22Rv1 (cell line): ENCODE data around the gene SLIT3.

ENCODE experiments used
- H3K27ac ChIP-seq: fragments of 450-650 bp; 2 replicates; pipeline ENCODE4 v1.5.1; 2017
- CTCF ChIP-seq: fragments of 450-650 bp; IDR thresholded peaks from 2 replicates; pipeline ENCODE4 v1.5.1; 2017; ENCODE audit warnings: mild to moderate bottlenecking
- ZFX ChIP-seq: fragments of 450-650 bp; IDR thresholded peaks from 2 replicates; pipeline ENCODE4 v1.6.1; 2017; ENCODE audit warnings: antibody characterized with exemption, borderline replicate concordance

The SLIT3 gene

DNA sequence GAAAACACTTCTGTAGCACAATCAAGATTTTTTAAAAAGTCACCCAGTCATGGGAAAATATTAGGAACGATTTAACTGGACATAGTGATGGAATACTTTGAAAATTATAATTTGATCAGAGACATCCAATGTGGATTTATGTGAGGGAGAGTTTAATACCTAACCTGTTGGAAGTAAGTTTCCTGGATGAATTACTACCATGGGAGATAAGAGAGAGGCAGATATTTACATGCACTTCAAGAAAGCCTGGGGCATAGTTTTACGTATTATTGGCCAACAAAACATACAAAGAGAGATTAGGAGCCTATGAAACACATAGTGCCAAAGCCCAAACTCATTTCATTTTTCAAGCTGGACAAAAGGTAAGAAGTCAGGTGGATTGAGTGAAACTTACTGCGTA lies 336.8 kb downstream of the SLIT3 start:
- TF ChIP-seq ZFX = no peak
- no peak for TF ChIP-seq CTCF
- no peak overlapping the region for H3K27ac ChIP-seq

DNA sequence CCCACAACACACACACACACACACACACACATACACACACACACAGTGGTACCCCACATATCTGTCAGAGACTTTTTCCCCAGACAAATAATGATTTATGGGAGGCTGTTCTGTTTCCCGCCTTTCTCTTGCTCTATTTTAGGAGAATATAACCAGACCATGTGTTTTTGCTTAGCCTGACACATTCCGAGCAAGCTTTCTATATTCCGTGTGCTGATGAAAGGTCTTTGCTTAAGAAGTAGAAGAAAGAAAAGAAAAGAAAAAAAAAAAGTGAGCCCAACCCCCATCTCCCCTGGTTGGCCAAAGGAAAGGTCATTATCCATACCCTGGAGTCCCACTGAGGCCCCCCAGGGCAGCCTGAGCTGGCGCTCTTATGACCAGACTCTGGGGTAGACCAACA lies 338.6 kb downstream of the SLIT3 start:
- no peak overlapping the region for H3K27ac ChIP-seq
- no peak for TF ChIP-seq CTCF

DNA sequence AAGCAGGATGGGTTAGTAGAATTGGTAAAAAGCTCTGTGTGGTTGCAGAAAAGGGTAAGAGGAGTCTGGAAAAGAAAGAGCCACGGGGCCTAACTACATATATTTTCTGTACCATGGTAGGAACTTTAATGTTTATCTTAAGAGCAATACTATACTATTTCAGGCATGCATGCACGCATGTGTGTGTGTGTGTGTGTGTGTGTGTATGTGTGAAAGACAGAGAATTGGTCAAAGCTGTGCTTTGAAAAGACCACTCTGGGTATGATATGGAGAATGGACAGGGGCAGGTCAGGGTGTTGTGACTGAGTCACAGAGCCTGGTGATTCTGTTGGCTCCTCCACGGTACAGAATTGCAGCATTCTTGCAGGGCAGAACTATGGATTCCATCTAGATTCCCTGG lies 339.3 kb downstream of the SLIT3 start:
- no peak overlapping the region for H3K27ac ChIP-seq
- no peak for TF ChIP-seq ZFX
- TF ChIP-seq CTCF = no peak

- TF ChIP-seq ZFX (no peak), CTCF (no peak)
- H3K27ac ChIP-seq = no peak overlapping the region
Observed at GRCh38 chr5:168960497-168960896, 340.4 kb downstream of the SLIT3 start.

GRCh38 chr5:168953351-168953750 lies 347.6 kb downstream of the SLIT3 start:
- TF ChIP-seq ZFX (no peak), CTCF (no peak)
- no peak overlapping the region for H3K27ac ChIP-seq

- H3K27ac ChIP-seq = no peak overlapping the region
- TF ChIP-seq CTCF (no peak), ZFX (no peak)
Observed at GRCh38 chr5:168952196-168952595, 348.7 kb downstream of the SLIT3 start.

DNA sequence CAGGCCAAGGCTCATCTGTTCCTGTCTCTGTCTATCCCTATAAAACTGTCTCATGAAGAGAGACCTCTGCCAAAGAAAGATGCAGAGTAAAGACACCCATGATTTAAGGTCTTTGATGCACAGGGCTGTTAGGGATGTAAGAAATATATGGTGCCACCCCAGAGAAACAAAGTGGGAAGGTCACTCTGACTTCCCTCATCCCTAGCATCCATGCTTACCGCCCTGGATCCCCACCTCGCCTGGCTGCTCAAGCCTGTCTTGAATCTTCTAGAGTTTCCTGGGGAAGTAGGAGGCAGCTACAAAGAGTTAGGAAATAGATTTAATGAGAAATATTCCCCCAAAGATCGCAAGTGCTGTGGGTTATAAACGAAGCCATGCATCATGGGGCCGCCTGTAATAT lies 349.2 kb downstream of the SLIT3 start:
- H3K27ac ChIP-seq = no peak overlapping the region
- TF ChIP-seq ZFX = no peak
- no peak for TF ChIP-seq CTCF
